ENCODE data around the gene ARHGAP15.

- no peak for TF ChIP-seq CTCF (IDR thresholded peaks at IDR 0.05; ENCODE audit: low read depth, low read length, missing input control)
- no peak for TF ChIP-seq RXRA (IDR thresholded peaks at IDR 0.05)
- TF ChIP-seq JUND (IDR thresholded peaks at IDR 0.05), result no peak
- no peak for TF ChIP-seq SP1 (IDR thresholded peaks at IDR 0.05)
- TF ChIP-seq, protein P1, sequence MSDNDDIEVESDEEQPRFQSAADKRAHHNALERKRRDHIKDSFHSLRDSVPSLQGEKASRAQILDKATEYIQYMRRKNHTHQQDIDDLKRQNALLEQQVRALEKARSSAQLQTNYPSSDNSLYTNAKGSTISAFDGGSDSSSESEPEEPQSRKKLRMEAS (IDR thresholded peaks at IDR 0.05), result no peak
- no peak for TF ChIP-seq YY1 (IDR thresholded peaks at IDR 0.05)
Measured at GRCh38 chr2:143530758-143531157, 401.5 kb downstream of the ARHGAP15 start.

Measured in liver (tissue), 3 donors.